Astrocyte (in vitro differentiated cells and primary cell): ENCODE data around the gene ERCC6L. TPM values are rescaled to one million over a fixed set of nuclear protein-coding genes. Genes with fewer than 3 reads are reported as not detected.

Source experiments
- DNase-seq: peaks from one replicate; pipeline ENCODE4 v3.0.0-alpha.2; 2010; ENCODE audit warnings: low read depth
- FAIRE-seq: peaks from 2 replicates; lab custom pipeline; 2011; peaks lifted over from hg19 to GRCh38; lab: Jason Lieb, UNC
- H2AFZ ChIP-seq: 2 replicates; pipeline ENCODE4 v1.6.0; 2012; ENCODE audit warnings: low read depth, low read length, inconsistent platforms
- H3K27ac ChIP-seq: 2 replicates; pipeline ENCODE4 v1.5.1; 2011; ENCODE audit warnings: low read depth, low read length, inconsistent platforms
- H3K27me3 ChIP-seq: 2 replicates; pipeline ENCODE4 v1.6.0; 2011; ENCODE audit warnings: low read length, inconsistent platforms; ENCODE audit not compliant: insufficient read depth
- H3K36me3 ChIP-seq: 2 replicates; pipeline ENCODE4 v1.5.1; 2011; ENCODE audit warnings: low read length, inconsistent platforms; ENCODE audit not compliant: insufficient read depth
- H3K4me1 ChIP-seq: 2 replicates; pipeline ENCODE4 v1.5.1; 2011; ENCODE audit warnings: low read length, inconsistent platforms; ENCODE audit not compliant: insufficient read depth
- H3K4me2 ChIP-seq: 2 replicates; pipeline ENCODE4 v1.6.0; 2012; ENCODE audit warnings: low read length, inconsistent platforms
- H3K4me3 ChIP-seq: 2 replicates; pipeline ENCODE4 v1.5.1; 2011; ENCODE audit warnings: low read depth, mild to moderate bottlenecking, low read length, inconsistent platforms; ENCODE audit not compliant: insufficient read depth
- H3K79me2 ChIP-seq: 2 replicates; pipeline ENCODE4 v1.6.0; 2012; ENCODE audit warnings: mild to moderate bottlenecking, low read length, inconsistent platforms; ENCODE audit not compliant: insufficient read depth
- H3K9ac ChIP-seq: 2 replicates; pipeline ENCODE4 v1.6.0; 2012; ENCODE audit warnings: mild to moderate bottlenecking, low read length, inconsistent platforms
- H3K9me3 ChIP-seq: 2 replicates; pipeline ENCODE4 v1.5.1; 2012; ENCODE audit warnings: low read depth, mild to moderate bottlenecking, low read length, inconsistent platforms; ENCODE audit not compliant: insufficient read depth
- H4K20me1 ChIP-seq: 2 replicates; pipeline ENCODE4 v1.6.0; 2012; ENCODE audit warnings: low read length, inconsistent platforms; ENCODE audit not compliant: insufficient read depth
- H3K27ac Mint-ChIP-seq: one replicate; pipeline ENCODE4 v1.8.0; 2021; ENCODE audit warnings: mild to moderate bottlenecking, mixed read lengths; ENCODE audit not compliant: unreplicated experiment
- H3K27me3 Mint-ChIP-seq: one replicate; pipeline ENCODE4 v1.8.0; 2021; ENCODE audit warnings: low read depth, mixed read lengths; ENCODE audit not compliant: unreplicated experiment
- H3K36me3 Mint-ChIP-seq: one replicate; pipeline ENCODE4 v1.8.0; 2021; ENCODE audit warnings: low read depth, mixed read lengths; ENCODE audit not compliant: unreplicated experiment
- H3K4me1 Mint-ChIP-seq: one replicate; pipeline ENCODE4 v1.8.0; 2021; ENCODE audit warnings: low read depth, mixed read lengths; ENCODE audit not compliant: unreplicated experiment
- H3K4me3 Mint-ChIP-seq: one replicate; pipeline ENCODE4 v1.8.0; 2021; ENCODE audit warnings: mild to moderate bottlenecking, moderate library complexity, mixed read lengths; ENCODE audit not compliant: unreplicated experiment
- H3K9me3 Mint-ChIP-seq: one replicate; pipeline ENCODE4 v1.8.0; 2021; ENCODE audit warnings: mild to moderate bottlenecking, mixed read lengths; ENCODE audit not compliant: unreplicated experiment
- EZH2 ChIP-seq: IDR thresholded peaks from 2 replicates; pipeline ENCODE4 v1.6.1; 2012; ENCODE audit warnings: mild to moderate bottlenecking, low read length, inconsistent platforms; ENCODE audit not compliant: insufficient read depth
- total RNA-seq: library from RNA; stranded (reverse); gene quantifications from 2 replicates; pipeline ENCODE4 v1.2.1, GENCODE V29; 2021
- TF ChIP-seq, protein P1 (sequence below): IDR thresholded peaks from 2 replicates; pipeline ENCODE4 v1.5.1; 2011; ENCODE audit warnings: low read depth, mild to moderate bottlenecking, inconsistent platforms, low read length, moderate library complexity; ENCODE audit not compliant: insufficient read depth

Gene ERCC6L
- total RNA-seq, 1 donor from 2014 or later: 1.0 TPM

DNA sequence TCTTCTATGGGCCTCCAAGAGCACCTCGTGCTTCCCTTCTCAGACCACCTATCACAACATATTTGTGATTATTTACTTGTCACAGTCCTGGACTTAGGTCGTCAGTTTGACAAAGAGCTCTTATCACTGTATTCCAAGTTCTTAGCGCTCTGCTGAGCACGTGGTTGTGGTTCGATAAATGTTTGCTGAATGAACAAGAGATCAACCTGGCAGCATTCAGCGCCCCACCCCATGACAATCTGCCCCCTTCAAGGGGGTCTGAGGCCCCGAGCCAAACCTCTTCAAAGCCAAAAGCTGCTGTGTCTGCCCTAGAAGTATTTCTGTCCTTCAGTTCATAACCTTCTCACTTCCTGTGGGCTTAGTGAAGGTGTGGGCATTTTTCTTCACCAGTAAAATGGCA lies 23.2 kb upstream of the ERCC6L start:
- Histone ChIP-seq H3K4me2 (no peak overlapping the region), H3K27ac (no peak overlapping the region), H3K9ac (no peak overlapping the region), H3K4me3 (no peak overlapping the region), H3K27me3 (no peaks in the 10 kb centered on the region), H2AFZ (no peak overlapping the region), H3K9me3 (no peaks in the 10 kb centered on the region), H4K20me1 (no peaks in the 10 kb centered on the region), H3K4me1 (peaks cover 12% of the 10 kb centered on the region), H3K79me2 (no peaks in the 10 kb centered on the region), H3K36me3 (no peaks in the 10 kb centered on the region)
- H3K4me3 Mint-ChIP-seq: no peak overlapping the region
- H3K4me1 Mint-ChIP-seq: peaks cover 11% of the 10 kb centered on the region
- TF ChIP-seq, protein P1, sequence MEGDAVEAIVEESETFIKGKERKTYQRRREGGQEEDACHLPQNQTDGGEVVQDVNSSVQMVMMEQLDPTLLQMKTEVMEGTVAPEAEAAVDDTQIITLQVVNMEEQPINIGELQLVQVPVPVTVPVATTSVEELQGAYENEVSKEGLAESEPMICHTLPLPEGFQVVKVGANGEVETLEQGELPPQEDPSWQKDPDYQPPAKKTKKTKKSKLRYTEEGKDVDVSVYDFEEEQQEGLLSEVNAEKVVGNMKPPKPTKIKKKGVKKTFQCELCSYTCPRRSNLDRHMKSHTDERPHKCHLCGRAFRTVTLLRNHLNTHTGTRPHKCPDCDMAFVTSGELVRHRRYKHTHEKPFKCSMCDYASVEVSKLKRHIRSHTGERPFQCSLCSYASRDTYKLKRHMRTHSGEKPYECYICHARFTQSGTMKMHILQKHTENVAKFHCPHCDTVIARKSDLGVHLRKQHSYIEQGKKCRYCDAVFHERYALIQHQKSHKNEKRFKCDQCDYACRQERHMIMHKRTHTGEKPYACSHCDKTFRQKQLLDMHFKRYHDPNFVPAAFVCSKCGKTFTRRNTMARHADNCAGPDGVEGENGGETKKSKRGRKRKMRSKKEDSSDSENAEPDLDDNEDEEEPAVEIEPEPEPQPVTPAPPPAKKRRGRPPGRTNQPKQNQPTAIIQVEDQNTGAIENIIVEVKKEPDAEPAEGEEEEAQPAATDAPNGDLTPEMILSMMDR: no peak
- no peak for TF ChIP-seq EZH2
- no peak overlapping the region for H3K27ac Mint-ChIP-seq
- DNase-seq: no peak
- peaks cover 2% of the 10 kb centered on the region for H3K27me3 Mint-ChIP-seq
- FAIRE-seq: peak; percentile 52
- peaks cover 2% of the 10 kb centered on the region for H3K36me3 Mint-ChIP-seq
- H3K9me3 Mint-ChIP-seq: no peaks in the 10 kb centered on the region

DNA sequence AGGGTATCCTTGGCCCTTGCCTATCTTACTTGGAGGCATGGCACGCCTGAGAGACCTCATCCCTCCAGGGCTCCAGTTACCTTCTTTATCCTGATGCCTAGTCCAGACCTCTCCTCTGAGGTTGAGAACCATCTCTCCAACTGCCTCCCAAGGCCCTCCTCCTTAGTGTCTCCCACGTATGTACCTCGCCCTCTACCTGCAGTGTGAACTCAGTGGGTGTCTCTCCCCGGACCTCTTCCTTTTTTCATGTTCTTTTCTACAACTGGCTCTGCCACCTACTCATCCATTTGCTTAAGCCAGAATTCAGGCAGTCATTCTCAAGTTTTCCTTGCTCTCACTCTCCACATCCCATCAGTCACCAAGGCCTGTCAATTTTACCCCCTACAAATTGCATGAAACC lies 21.6 kb upstream of the ERCC6L start:
- no peaks in the 10 kb centered on the region for H3K9me3 ChIP-seq
- H3K27ac ChIP-seq: no peak overlapping the region
- Mint-ChIP-seq H3K27me3 (peaks cover 6% of the 10 kb centered on the region), H3K27ac (no peak overlapping the region), H3K36me3 (peaks cover 2% of the 10 kb centered on the region), H3K4me3 (no peak overlapping the region), H3K4me1 (peaks cover 11% of the 10 kb centered on the region), H3K9me3 (no peaks in the 10 kb centered on the region)
- H2AFZ ChIP-seq: no peak overlapping the region
- H3K4me2 ChIP-seq: no peak overlapping the region
- H3K4me1 ChIP-seq: peaks cover 15% of the 10 kb centered on the region
- no peak for FAIRE-seq
- no peak overlapping the region for H3K9ac ChIP-seq
- no peaks in the 10 kb centered on the region for H3K36me3 ChIP-seq
- no peak for TF ChIP-seq EZH2
- TF ChIP-seq, protein P1: no peak
- DNase-seq: no peak
- peaks cover 4% of the 10 kb centered on the region for H3K27me3 ChIP-seq
- H3K4me3 ChIP-seq: no peak overlapping the region
- H3K79me2 ChIP-seq: no peaks in the 10 kb centered on the region
- H4K20me1 ChIP-seq: no peaks in the 10 kb centered on the region

DNA sequence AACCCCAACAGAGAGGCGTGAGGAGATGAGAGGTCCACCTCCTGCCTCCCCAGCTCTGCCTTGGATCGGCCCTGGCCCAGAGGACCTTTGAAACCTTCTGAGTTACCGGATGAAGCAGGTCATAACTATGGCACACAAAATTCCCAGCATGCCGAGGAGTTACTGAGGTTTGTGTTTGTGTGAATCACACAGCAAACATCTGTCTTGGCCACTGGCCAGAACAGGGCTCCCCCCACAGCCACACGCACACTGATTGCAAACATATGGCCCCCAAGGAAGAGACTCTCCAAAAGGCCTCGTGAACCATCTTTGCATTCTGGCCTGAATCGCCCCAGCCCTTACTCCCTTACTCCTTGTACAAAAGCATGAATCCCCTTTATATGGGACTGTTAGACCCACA lies 19.3 kb upstream of the ERCC6L start:
- peak; percentile 62 for DNase-seq
- H3K36me3 ChIP-seq: no peaks in the 10 kb centered on the region
- no peak overlapping the region for H3K27ac ChIP-seq
- H4K20me1 ChIP-seq: no peaks in the 10 kb centered on the region
- Mint-ChIP-seq H3K4me3 (no peak overlapping the region), H3K36me3 (peaks cover 2% of the 10 kb centered on the region), H3K27ac (no peak overlapping the region), H3K4me1 (peaks cover 11% of the 10 kb centered on the region), H3K9me3 (no peaks in the 10 kb centered on the region), H3K27me3 (peaks cover 7% of the 10 kb centered on the region)
- peak overlapping the region; percentile 37 for H3K4me2 ChIP-seq
- H3K4me3 ChIP-seq: no peak overlapping the region
- peaks cover 4% of the 10 kb centered on the region for H3K27me3 ChIP-seq
- no peak overlapping the region for H2AFZ ChIP-seq
- H3K9ac ChIP-seq: no peak overlapping the region
- TF ChIP-seq, protein P1: no peak
- no peak for TF ChIP-seq EZH2
- peak; percentile 95 for FAIRE-seq
- H3K4me1 ChIP-seq: peaks cover 17% of the 10 kb centered on the region
- no peaks in the 10 kb centered on the region for H3K79me2 ChIP-seq
- H3K9me3 ChIP-seq: no peaks in the 10 kb centered on the region
